Activated CD8-positive, alpha-beta T cell treated with anti-CD3 and anti-CD28 coated beads, Interleukin-2, amount 10 ng/mL, durations not matched to agents 7 days and 5 days (primary cell): ENCODE data around the gene NUP43. TPM values are rescaled to one million over a fixed set of nuclear protein-coding genes. Genes with fewer than 3 reads are reported as not detected.
A peak's percentile ranks its signal among the peaks of the same experiment; 100 is the strongest.
"Not testable (repeated sequence)": the region's sequence is repeated elsewhere in the genome, so short reads cannot be mapped to it uniquely, and the experiment has no call there.

ENCODE experiments used
- ATAC-seq: fragments of 150-1000 bp; cut with Tn5 transposase; one replicate; pipeline ENCODE4 v1.10.0; 2021; ENCODE audit warnings: moderate library complexity
- CTCF ChIA-PET: fragments of 350-600 bp; sonication (Branson Sonifier 250); formaldehyde crosslinking; loops from one replicate; lab custom pipeline; 2021; ENCODE audit warnings: antibody characterized with exemption; lab: Charles Lee
- POLR2A ChIA-PET: fragments of 350-600 bp; sonication (Branson Sonifier 250); formaldehyde crosslinking; loops from one replicate; lab custom pipeline; 2021; ENCODE audit warnings: antibody characterized with exemption; lab: Charles Lee
- DNase-seq: peaks from one replicate; pipeline ENCODE4 v3.0.0-alpha.2; 2020
- H3K27ac Mint-ChIP-seq: one replicate; pipeline ENCODE4 v1.8.0; 2021; ENCODE audit warnings: mild to moderate bottlenecking, mixed read lengths
- H3K27me3 Mint-ChIP-seq: one replicate; pipeline ENCODE4 v1.8.0; 2021; ENCODE audit warnings: low read depth, mixed read lengths
- H3K36me3 Mint-ChIP-seq: one replicate; pipeline ENCODE4 v1.8.0; 2021; ENCODE audit warnings: low read depth, mixed read lengths
- H3K4me1 Mint-ChIP-seq: one replicate; pipeline ENCODE4 v1.8.0; 2021; ENCODE audit warnings: low read depth, mixed read lengths
- H3K4me3 Mint-ChIP-seq: one replicate; pipeline ENCODE4 v1.8.0; 2021; ENCODE audit warnings: mild to moderate bottlenecking, mixed read lengths
- H3K9me3 Mint-ChIP-seq: one replicate; pipeline ENCODE4 v1.8.0; 2022; ENCODE audit warnings: mixed read lengths; ENCODE audit not compliant: insufficient read depth
- total RNA-seq, 2 experiments: library from RNA; stranded (reverse); gene quantifications; one replicate each; pipeline ENCODE4 v1.2.3, GENCODE V29; 2021

NUP43 gene
- total RNA-seq, 2 experiments from 2014 or later = 67.7 to 69.4 TPM

- POLR2A ChIA-PET = interaction anchor here (3.3 kb wide), 1 partner anchor 27 kb away, joined by 24 read pairs; the partner anchor contains the start of gene LATS1
- DNase-seq = not testable (repeated sequence)
Observed at GRCh38 chr6:149745252-149745651, 1.1 kb downstream of the NUP43 start.

GRCh38 chr6:149734915-149735314 lies 11.4 kb downstream of the NUP43 start:
- Mint-ChIP-seq H3K9me3 (no peaks in the 10 kb centered on the region), H3K27me3 (no peaks in the 10 kb centered on the region), H3K4me3 (no peak overlapping the region), H3K4me1 (peaks cover 6% of the 10 kb centered on the region), H3K36me3 (peaks cover 41% of the 10 kb centered on the region), H3K27ac (no peak overlapping the region)
- ATAC-seq (no peak), DNase-seq (no peak)
- POLR2A ChIA-PET = no interaction called here
- CTCF ChIA-PET = interaction anchor here (0.7 to 3.2 kb wide), 2 partner anchors 11 kb away, joined by 3 to 10 read pairs; partner anchors contain the start of gene NUP43

More at GRCh38 chr6:149745252-149745651, 1.1 kb downstream of the NUP43 start:
- CTCF ChIA-PET = interaction anchor here (1.7 to 2.4 kb wide), 5 partner anchors 10 to 27 kb away, joined by 3 to 10 read pairs (median 6); partner anchors contain the start of gene LATS1
- Mint-ChIP-seq H3K4me1 (peaks cover 28% of the 10 kb centered on the region), H3K36me3 (peaks cover 26% of the 10 kb centered on the region), H3K4me3 (peak overlapping the region; percentile 98), H3K27ac (peak overlapping the region; percentile 94)
- not testable (repeated sequence) for H3K9me3 Mint-ChIP-seq, H3K27me3 Mint-ChIP-seq, ATAC-seq

- DNase-seq = no peak
- H3K27me3 Mint-ChIP-seq = no peaks in the 10 kb centered on the region
- H3K27ac Mint-ChIP-seq = no peak overlapping the region
- no peak for ATAC-seq
- H3K4me3 Mint-ChIP-seq = no peak overlapping the region
- peaks cover 23% of the 10 kb centered on the region for H3K4me1 Mint-ChIP-seq
- CTCF ChIA-PET = interaction anchor here (1.4 kb wide), 1 partner anchor 13 kb away, joined by 5 read pairs; the partner anchor contains the start of gene NUP43
- POLR2A ChIA-PET = interaction anchor here (2.1 kb wide), 1 partner anchor 16 kb away, joined by 6 read pairs; the partner anchor contains the start of gene LATS1
- H3K36me3 Mint-ChIP-seq = peaks cover 48% of the 10 kb centered on the region
- H3K9me3 Mint-ChIP-seq = no peaks in the 10 kb centered on the region
Observed at GRCh38 chr6:149733089-149733720, 13.1 kb downstream of the NUP43 start.

DNA sequence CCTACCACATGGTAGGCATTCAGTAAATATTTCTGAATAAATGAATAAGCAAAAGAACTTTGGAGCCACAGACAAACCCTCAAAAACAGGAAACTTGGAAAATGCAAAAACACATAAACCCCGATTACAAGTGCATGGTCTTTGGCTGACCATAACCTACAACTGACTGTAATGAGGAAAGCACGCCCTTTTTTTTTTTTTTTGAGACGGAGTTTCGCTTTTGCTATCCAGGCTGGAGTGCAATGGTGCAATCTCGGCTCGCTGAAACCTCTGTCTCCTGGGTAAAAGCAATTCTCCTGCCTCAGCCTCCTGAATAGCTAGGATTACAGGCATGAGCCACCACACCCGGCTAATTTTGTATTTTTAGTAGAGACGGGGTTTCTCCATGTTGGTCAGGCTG lies 16.5 kb downstream of the NUP43 start:
- H3K4me1 Mint-ChIP-seq = peaks cover 27% of the 10 kb centered on the region
- H3K9me3 Mint-ChIP-seq = no peaks in the 10 kb centered on the region
- H3K27me3 Mint-ChIP-seq = no peaks in the 10 kb centered on the region
- peaks cover 50% of the 10 kb centered on the region for H3K36me3 Mint-ChIP-seq
- H3K4me3 Mint-ChIP-seq = no peak overlapping the region
- ChIA-PET POLR2A (no interaction called here), CTCF (no interaction called here)
- no peak overlapping the region for H3K27ac Mint-ChIP-seq
- DNase-seq (no peak), ATAC-seq (no peak)

- peaks cover 56% of the 10 kb centered on the region for H3K36me3 Mint-ChIP-seq
- ChIA-PET CTCF (no interaction called here), POLR2A (interaction anchor here (0.7 to 1.1 kb wide), 2 partner anchors 11 to 18 kb away, joined by 3 read pairs; partner anchors contain the start of gene LATS1)
- H3K4me1 Mint-ChIP-seq = peaks cover 32% of the 10 kb centered on the region
- ATAC-seq = peak; percentile 26
- H3K9me3 Mint-ChIP-seq = no peaks in the 10 kb centered on the region
- peak overlapping the region; percentile 11 for H3K4me3 Mint-ChIP-seq
- no peaks in the 10 kb centered on the region for H3K27me3 Mint-ChIP-seq
- no peak for DNase-seq
- H3K27ac Mint-ChIP-seq = peak overlapping the region; percentile 85
Observed at GRCh38 chr6:149728499-149729234, 17.7 kb downstream of the NUP43 start.

DNA sequence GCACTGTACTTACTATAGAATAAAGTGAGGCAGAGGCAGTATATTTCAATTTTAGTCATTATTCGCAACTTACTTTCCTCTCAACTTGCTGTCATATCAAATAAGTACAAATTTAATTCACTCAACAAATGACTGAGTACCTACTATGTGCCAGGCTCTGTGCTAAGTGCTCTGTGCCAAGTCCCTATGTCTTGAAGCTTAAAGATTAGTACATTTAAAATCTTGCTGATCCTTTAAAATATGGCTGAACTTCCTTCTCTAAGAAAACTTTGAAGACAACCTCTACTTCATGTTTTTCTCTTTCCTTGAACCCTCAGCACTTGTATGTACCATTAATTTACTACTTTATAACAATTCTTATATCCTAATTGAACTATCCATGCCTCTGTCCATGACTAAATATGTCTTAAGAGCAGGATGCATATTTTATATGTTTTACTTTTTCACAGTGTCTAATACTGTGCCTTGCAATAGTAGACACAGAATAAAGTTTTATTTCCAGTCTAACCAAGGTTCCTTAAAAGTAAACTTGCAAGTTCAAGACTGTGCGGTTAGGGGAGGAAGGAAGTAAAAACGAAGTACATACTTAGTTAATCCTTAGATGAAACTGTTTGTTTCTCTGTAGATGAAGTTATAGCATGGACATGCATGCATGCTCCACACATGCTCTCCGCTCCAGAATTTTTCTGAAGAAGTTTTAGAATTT lies 18.4 kb downstream of the NUP43 start:
- Mint-ChIP-seq H3K27ac (peak overlapping the region; percentile 85), H3K27me3 (no peaks in the 10 kb centered on the region), H3K9me3 (no peaks in the 10 kb centered on the region), H3K36me3 (peaks cover 52% of the 10 kb centered on the region), H3K4me3 (peak overlapping the region; percentile 11), H3K4me1 (peaks cover 32% of the 10 kb centered on the region)
- DNase-seq (no peak), ATAC-seq (peak; percentile 48)
- POLR2A ChIA-PET = interaction anchor here (0.7 to 1.1 kb wide), 2 partner anchors 10 to 19 kb away, joined by 3 read pairs; partner anchors contain the start of gene LATS1
- CTCF ChIA-PET = no interaction called here

DNA sequence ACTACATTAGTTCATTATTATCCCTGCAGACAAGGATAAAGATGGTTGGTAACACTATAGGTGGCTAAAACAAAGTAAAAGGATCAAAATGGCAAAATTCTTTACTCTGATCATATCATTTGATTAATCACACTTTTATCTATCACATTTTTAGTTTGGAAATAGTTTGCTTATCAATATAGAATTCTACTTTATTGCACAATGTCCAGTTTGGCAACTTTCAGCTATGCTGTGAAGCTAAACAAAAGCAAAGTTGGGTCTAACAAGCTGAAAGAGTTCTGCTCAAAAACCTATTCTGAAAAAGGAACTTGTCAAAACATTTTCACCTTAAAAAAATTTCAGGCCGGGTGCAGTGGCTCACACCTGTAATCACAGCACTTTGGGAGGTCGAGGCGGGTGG lies 20.5 kb downstream of the NUP43 start:
- CTCF ChIA-PET = interaction anchor here (1.1 kb wide), 1 partner anchor 175 kb away, joined by 3 read pairs; no protein-coding TSS in a partner anchor
- ATAC-seq = no peak
- Mint-ChIP-seq H3K4me1 (peaks cover 32% of the 10 kb centered on the region), H3K36me3 (peaks cover 48% of the 10 kb centered on the region), H3K27me3 (no peaks in the 10 kb centered on the region), H3K9me3 (no peaks in the 10 kb centered on the region), H3K27ac (no peak overlapping the region), H3K4me3 (no peak overlapping the region)
- DNase-seq = no peak
- POLR2A ChIA-PET = interaction anchor here (1.2 kb wide), 1 partner anchor 20 kb away, joined by 3 read pairs; no protein-coding TSS in a partner anchor

- DNase-seq (peak; percentile 64), ATAC-seq (peak; percentile 82)
- Mint-ChIP-seq H3K27ac (no peak overlapping the region), H3K4me1 (peaks cover 24% of the 10 kb centered on the region), H3K4me3 (no peak overlapping the region), H3K36me3 (peaks cover 40% of the 10 kb centered on the region), H3K27me3 (no peaks in the 10 kb centered on the region), H3K9me3 (no peaks in the 10 kb centered on the region)
- ChIA-PET CTCF (interaction anchor here (0.6 to 3.2 kb wide), 13 partner anchors 8 to 159 kb away, joined by 3 to 10 read pairs (median 3); partner anchors contain the start of gene NUP43), POLR2A (no interaction called here)
Observed at GRCh38 chr6:149723771-149724417, 22.4 kb downstream of the NUP43 start.

GRCh38 chr6:149723262-149723661 lies 23.1 kb downstream of the NUP43 start:
- Mint-ChIP-seq H3K9me3 (no peaks in the 10 kb centered on the region), H3K27me3 (no peaks in the 10 kb centered on the region), H3K36me3 (peaks cover 36% of the 10 kb centered on the region), H3K4me3 (no peak overlapping the region), H3K4me1 (peaks cover 24% of the 10 kb centered on the region), H3K27ac (no peak overlapping the region)
- ChIA-PET POLR2A (interaction anchor here (0.9 kb wide), 1 partner anchor 177 kb away, joined by 3 read pairs; the partner anchor contains the start of gene PPIL4), CTCF (interaction anchor here (0.5 to 3.2 kb wide), 12 partner anchors 9 to 317 kb away, joined by 3 to 10 read pairs (median 3); partner anchors contain the start of gene NUP43)
- ATAC-seq (no peak), DNase-seq (no peak)

- H3K27me3 Mint-ChIP-seq = no peaks in the 10 kb centered on the region
- peaks cover 35% of the 10 kb centered on the region for H3K4me1 Mint-ChIP-seq
- DNase-seq = no peak
- ChIA-PET CTCF (interaction anchor here (0.5 to 1.3 kb wide), 2 partner anchors 32 to 33 kb away, joined by 4 read pairs; no protein-coding TSS in a partner anchor), POLR2A (no interaction called here)
- ATAC-seq = no peak
- H3K27ac Mint-ChIP-seq = no peak overlapping the region
- peak overlapping the region; percentile 9 for H3K4me3 Mint-ChIP-seq
- no peaks in the 10 kb centered on the region for H3K9me3 Mint-ChIP-seq
- H3K36me3 Mint-ChIP-seq = peaks cover 32% of the 10 kb centered on the region
Observed at GRCh38 chr6:149719531-149719930, 26.8 kb downstream of the NUP43 start.
